ENCODE data around the gene ATP8B2.

The ATP8B2 gene

GRCh38 chr1:154398141-154398540 lies 72.8 kb downstream of the ATP8B2 start:
- no peak for DNase-seq (ENCODE audit: low read depth)

GRCh38 chr1:154398678-154399077 lies 73.4 kb downstream of the ATP8B2 start:
- DNase-seq (ENCODE audit: low read depth), result no peak

DNA sequence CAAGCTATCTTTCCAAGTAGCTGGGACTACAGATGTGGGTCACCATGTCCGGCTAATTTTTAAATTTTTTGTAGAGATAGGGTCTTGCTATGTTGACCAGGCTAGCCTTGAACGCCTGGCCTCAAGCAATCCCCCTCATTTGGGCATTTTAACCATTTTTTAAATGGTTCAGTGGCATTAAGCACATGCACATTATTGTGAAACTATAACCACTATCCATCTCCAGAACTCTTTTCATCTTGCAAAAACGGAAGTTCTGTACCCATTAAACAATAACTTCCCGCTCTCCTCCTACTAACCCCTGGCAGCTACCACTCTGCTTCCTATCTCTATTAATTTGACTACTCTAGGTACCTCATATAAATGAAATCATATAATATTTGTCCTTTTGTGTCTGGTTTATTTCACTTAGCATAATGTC lies 75.1 kb downstream of the ATP8B2 start:
- DNase-seq (ENCODE audit: low read depth), result no peak

Data from stimulated activated CD4-positive, alpha-beta T cell treated with anti-CD3 and anti-CD28 coated beads, Interleukin-2, amount 100 ng/mL, for 4 hours (primary cell).